Middle frontal gyrus (tissue), 1 donor: ENCODE measurements around the gene ELOVL6.
"Not testable (repeated sequence)": the region's sequence is repeated elsewhere in the genome, so short reads cannot be mapped to it uniquely, and the experiment has no call there.

ENCODE experiments used
- DNase-seq: peaks from one replicate; pipeline ENCODE4 v3.0.0-alpha.2; 2015; ENCODE audit warnings: low spot score; ENCODE audit errors: extremely low spot score

Gene ELOVL6

GRCh38 chr4:110196871-110197528 is 1.4 kb downstream of the ELOVL6 start:
- DNase-seq = no peak

- no peak for DNase-seq
Measured at GRCh38 chr4:110196206-110196870, 2.1 kb downstream of the ELOVL6 start.

- peak; percentile 5 for DNase-seq
Measured at GRCh38 chr4:110195561-110196205, 2.7 kb downstream of the ELOVL6 start.

GRCh38 chr4:110193822-110194761 is 4.3 kb downstream of the ELOVL6 start:
- peak; percentile 84 for DNase-seq

GRCh38 chr4:110193287-110193686 is 5.1 kb downstream of the ELOVL6 start:
- not testable (repeated sequence) for DNase-seq

- DNase-seq = no peak
Measured at GRCh38 chr4:110190249-110190648, 8.2 kb downstream of the ELOVL6 start.

- DNase-seq = no peak
Measured at GRCh38 chr4:110188113-110188512, 10.3 kb downstream of the ELOVL6 start.

GRCh38 chr4:110184791-110185155 is 13.6 kb downstream of the ELOVL6 start:
- DNase-seq = no peak

GRCh38 chr4:110184140-110184790 is 14.2 kb downstream of the ELOVL6 start:
- DNase-seq = no peak

GRCh38 chr4:110183643-110184042 is 14.8 kb downstream of the ELOVL6 start:
- DNase-seq = no peak

GRCh38 chr4:110183058-110183457 is 15.4 kb downstream of the ELOVL6 start:
- no peak for DNase-seq

- no peak for DNase-seq
Measured at GRCh38 chr4:110181890-110182289, 16.5 kb downstream of the ELOVL6 start.

- DNase-seq = no peak
Measured at GRCh38 chr4:110175634-110176033, 22.8 kb downstream of the ELOVL6 start.

- no peak for DNase-seq
Measured at GRCh38 chr4:110172972-110173371, 25.4 kb downstream of the ELOVL6 start.

- DNase-seq = no peak
Measured at GRCh38 chr4:110171971-110172370, 26.4 kb downstream of the ELOVL6 start.

GRCh38 chr4:110170861-110171260 is 27.6 kb downstream of the ELOVL6 start:
- DNase-seq = no peak

- no peak for DNase-seq
Measured at GRCh38 chr4:110165382-110166286, 32.8 kb downstream of the ELOVL6 start.

GRCh38 chr4:110164856-110165255 is 33.6 kb downstream of the ELOVL6 start:
- no peak for DNase-seq

GRCh38 chr4:110164251-110164650 is 34.2 kb downstream of the ELOVL6 start:
- no peak for DNase-seq
